CD14-positive monocyte (primary cell): ENCODE data around the gene ELMOD1. TPM values are rescaled to one million over a fixed set of nuclear protein-coding genes. Genes with fewer than 3 reads are reported as not detected.

Experiments used
- DNase-seq, 3 donors: peaks; one replicate each; pipeline ENCODE4 v3.0.0-alpha.2; 2011 to 2022
- H2AFZ ChIP-seq: 2 replicates; pipeline ENCODE4 v1.6.0; 2012; ENCODE audit warnings: mild to moderate bottlenecking, low read depth, low read length, inconsistent platforms; ENCODE audit not compliant: insufficient read depth, poor library complexity, severe bottlenecking
- H3K27ac ChIP-seq, 2 donors: 1 replicate in 1 of 2; 2 replicates in 1 of 2; pipeline ENCODE4 v1.5.1; 2012 to 2013; ENCODE audit warnings: low read length in 2 of 2, control low read depth in 1 of 2, inconsistent platforms in 1 of 2, low read depth in 1 of 2, mild to moderate bottlenecking in 1 of 2
- H3K27me3 ChIP-seq, 2 donors: one replicate each; pipeline versions ENCODE4 v1.6.0 to v1.6.1; 2011 to 2013; ENCODE audit warnings: low read length in 2 of 2; ENCODE audit not compliant: control insufficient read depth in 2 of 2, insufficient read depth in 2 of 2
- H3K36me3 ChIP-seq, 2 donors: replicated peaks in 1 of 2; 1 replicate in 1 of 2; 2 replicates in 1 of 2; pipeline versions ENCODE4 v1.5.1 to v1.6.1; 2012 to 2013; ENCODE audit warnings: low read length in 2 of 2, control low read depth in 1 of 2, inconsistent platforms in 1 of 2, mild to moderate bottlenecking in 1 of 2; ENCODE audit not compliant: insufficient read depth in 2 of 2, control insufficient read depth in 1 of 2
- H3K4me1 ChIP-seq, 2 donors: 1 replicate in 1 of 2; 2 replicates in 1 of 2; pipeline versions ENCODE4 v1.5.1 to v1.6.1; 2012 to 2013; ENCODE audit warnings: low read length in 2 of 2, control low read depth in 1 of 2, inconsistent platforms in 1 of 2, mild to moderate bottlenecking in 1 of 2, moderate library complexity in 1 of 2; ENCODE audit not compliant: insufficient read depth in 2 of 2, control insufficient read depth in 1 of 2
- H3K4me2 ChIP-seq: replicated peaks from 2 replicates; pipeline ENCODE3; 2012; ENCODE audit warnings: low read length, moderate library complexity, mild to moderate bottlenecking; ENCODE audit not compliant: poor library complexity, severe bottlenecking; ENCODE audit errors: extremely low read depth
- H3K4me3 ChIP-seq, 3 experiments: fragments of 200-600 bp in 1 of 3; sonication (generic) in 1 of 3; replicated peaks in 1 of 3; 1 replicate in 2 of 3; 2 replicates in 1 of 3; pipeline ENCODE4 v1.5.1; 2011 to 2013; ENCODE audit warnings: low read length in 3 of 3, mild to moderate bottlenecking in 3 of 3, control low read depth in 2 of 3, low read depth in 2 of 3, inconsistent platforms in 1 of 3, moderate library complexity in 1 of 3
- H3K79me2 ChIP-seq: 2 replicates; pipeline ENCODE4 v1.6.0; 2012; ENCODE audit warnings: mild to moderate bottlenecking, control low read depth, inconsistent platforms, low read length, moderate library complexity; ENCODE audit not compliant: insufficient read depth
- H3K9ac ChIP-seq: 2 replicates; pipeline ENCODE4 v1.6.0; 2017; ENCODE audit warnings: low read length, mild to moderate bottlenecking; ENCODE audit not compliant: insufficient read depth, poor library complexity, severe bottlenecking
- H3K9me3 ChIP-seq, 2 donors: replicated peaks in 1 of 2; 1 replicate in 1 of 2; 2 replicates in 1 of 2; pipeline versions ENCODE4 v1.5.1 to v1.6.1; 2012 to 2013; ENCODE audit warnings: low read length in 2 of 2, control low read depth in 1 of 2; ENCODE audit not compliant: control insufficient read depth in 1 of 2, insufficient read depth in 1 of 2
- H4K20me1 ChIP-seq: 2 replicates; pipeline ENCODE4 v1.6.0; 2012; ENCODE audit warnings: mild to moderate bottlenecking, low read length, control low read depth, moderate library complexity; ENCODE audit not compliant: insufficient read depth
- H3K27ac Mint-ChIP-seq, 7 donors: one replicate each; pipeline ENCODE4 v1.8.0; 2020; ENCODE audit warnings: mild to moderate bottlenecking in 7 of 7, mixed read lengths in 7 of 7, moderate library complexity in 6 of 7, inconsistent platforms in 2 of 7
- H3K27me3 Mint-ChIP-seq, 3 donors: one replicate each; pipeline ENCODE4 v1.8.0; 2021 to 2022; ENCODE audit warnings: low read depth in 3 of 3, mild to moderate bottlenecking in 3 of 3, mixed read lengths in 3 of 3, moderate library complexity in 3 of 3, inconsistent platforms in 1 of 3
- H3K36me3 Mint-ChIP-seq, 2 donors: one replicate each; pipeline ENCODE4 v1.8.0; 2020; ENCODE audit warnings: mixed read lengths in 2 of 2, inconsistent platforms in 1 of 2, mild to moderate bottlenecking in 1 of 2
- H3K4me1 Mint-ChIP-seq: one replicate; pipeline ENCODE4 v1.8.0; 2020; ENCODE audit warnings: mild to moderate bottlenecking, mixed read lengths
- H3K4me3 Mint-ChIP-seq, 2 donors: one replicate each; pipeline ENCODE4 v1.8.0; 2020; ENCODE audit warnings: mild to moderate bottlenecking in 2 of 2, mixed read lengths in 2 of 2, moderate library complexity in 1 of 2
- H3K9me3 Mint-ChIP-seq, 7 donors: one replicate each; pipeline ENCODE4 v1.8.0; 2020 to 2022; ENCODE audit warnings: mixed read lengths in 7 of 7, mild to moderate bottlenecking in 6 of 7, moderate library complexity in 6 of 7, inconsistent platforms in 2 of 7
- WGBS: methylation state at CpG from one replicate; pipeline ENCODE4 v1.1.5; 2013; ENCODE audit warnings: missing lambda C conversion rate; ENCODE audit not compliant: insufficient coverage; 5-methylcytosine and 5-hydroxymethylcytosine counted together
- intact Hi-C, 2 donors: fragments of 100-400 bp; cut with micrococcal nuclease; formaldehyde crosslinking; loops; one replicate each; pipeline versions ENCODE4 v1.15.0 to v1.15.1; 2023
- polyA plus RNA-seq, 3 donors: library from polyadenylated mRNA; depleted of rRNA in 1 of 3; unstranded in 2 of 3; stranded (reverse) in 1 of 3; fragments of 300-500 nt in 2 of 3; fragments of >200 nt in 1 of 3; fragmentation: Illumina TruSeq in 2 of 3; gene quantifications; 1 replicate in 2 of 3; 2 replicates in 1 of 3; pipeline ENCODE4 v1.2.3, GENCODE V29; 2012 to 2021
- TF ChIP-seq, protein P1 (sequence below): fragments of 200-600 bp; IDR thresholded peaks from one replicate; pipeline ENCODE4 v1.8.0; 2022; ENCODE audit warnings: antibody characterized with exemption, mild to moderate bottlenecking

ELMOD1 gene
- polyA plus RNA-seq, 3 donors: not detected

DNA sequence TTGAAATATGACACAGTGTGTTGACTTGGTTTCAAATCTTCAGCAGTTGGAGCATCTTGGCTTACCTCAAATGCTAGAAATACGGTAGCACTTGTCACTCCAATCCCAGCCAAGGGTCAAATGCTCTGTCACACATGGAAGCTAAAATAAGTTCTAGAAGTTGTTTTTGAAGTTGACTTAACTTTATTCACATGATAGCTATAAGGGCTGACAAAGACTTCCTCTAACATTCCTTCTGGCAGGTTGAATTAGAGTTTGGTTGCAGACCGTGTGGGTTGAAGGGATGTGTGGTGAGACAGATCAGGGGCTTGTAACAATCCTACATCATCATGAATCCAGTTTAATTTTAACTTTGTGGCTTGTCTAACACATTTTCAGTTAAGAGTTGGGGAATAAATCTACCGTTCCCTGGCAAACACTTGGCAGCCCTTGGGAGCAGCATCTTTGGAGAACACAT is 116.3 kb downstream of the ELMOD1 start:
- Histone ChIP-seq H3K9ac (no peak overlapping the region), H2AFZ (no peak overlapping the region), H3K36me3 (no peaks in the 10 kb centered on the region), H3K4me3 (no peak overlapping the region), H3K27me3 (peaks cover 2 to 4% of the 10 kb centered on the region in 2 donors), H3K4me1 (no peaks in the 10 kb centered on the region), H3K27ac (no peak overlapping the region), H3K4me2 (no peak overlapping the region), H3K9me3 (no peaks in the 10 kb centered on the region), H4K20me1 (no peaks in the 10 kb centered on the region), H3K79me2 (no peaks in the 10 kb centered on the region)
- WGBS: 60% methylated on average over 1 of the region's 3 CpGs
- peaks cover 1 to 12% (median 9%) of the 10 kb centered on the region in 3 donors for H3K27me3 Mint-ChIP-seq
- H3K4me1 Mint-ChIP-seq: no peaks in the 10 kb centered on the region
- intact Hi-C loops: no loop called here
- peaks cover 0 to 3% (median 2%) of the 10 kb centered on the region in 7 donors for H3K9me3 Mint-ChIP-seq
- no peak overlapping the region for H3K27ac Mint-ChIP-seq
- TF ChIP-seq, protein P1, sequence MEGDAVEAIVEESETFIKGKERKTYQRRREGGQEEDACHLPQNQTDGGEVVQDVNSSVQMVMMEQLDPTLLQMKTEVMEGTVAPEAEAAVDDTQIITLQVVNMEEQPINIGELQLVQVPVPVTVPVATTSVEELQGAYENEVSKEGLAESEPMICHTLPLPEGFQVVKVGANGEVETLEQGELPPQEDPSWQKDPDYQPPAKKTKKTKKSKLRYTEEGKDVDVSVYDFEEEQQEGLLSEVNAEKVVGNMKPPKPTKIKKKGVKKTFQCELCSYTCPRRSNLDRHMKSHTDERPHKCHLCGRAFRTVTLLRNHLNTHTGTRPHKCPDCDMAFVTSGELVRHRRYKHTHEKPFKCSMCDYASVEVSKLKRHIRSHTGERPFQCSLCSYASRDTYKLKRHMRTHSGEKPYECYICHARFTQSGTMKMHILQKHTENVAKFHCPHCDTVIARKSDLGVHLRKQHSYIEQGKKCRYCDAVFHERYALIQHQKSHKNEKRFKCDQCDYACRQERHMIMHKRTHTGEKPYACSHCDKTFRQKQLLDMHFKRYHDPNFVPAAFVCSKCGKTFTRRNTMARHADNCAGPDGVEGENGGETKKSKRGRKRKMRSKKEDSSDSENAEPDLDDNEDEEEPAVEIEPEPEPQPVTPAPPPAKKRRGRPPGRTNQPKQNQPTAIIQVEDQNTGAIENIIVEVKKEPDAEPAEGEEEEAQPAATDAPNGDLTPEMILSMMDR: no peak
- H3K36me3 Mint-ChIP-seq: no peaks in the 10 kb centered on the region
- no peak overlapping the region for H3K4me3 Mint-ChIP-seq
- DNase-seq: no peak

DNA sequence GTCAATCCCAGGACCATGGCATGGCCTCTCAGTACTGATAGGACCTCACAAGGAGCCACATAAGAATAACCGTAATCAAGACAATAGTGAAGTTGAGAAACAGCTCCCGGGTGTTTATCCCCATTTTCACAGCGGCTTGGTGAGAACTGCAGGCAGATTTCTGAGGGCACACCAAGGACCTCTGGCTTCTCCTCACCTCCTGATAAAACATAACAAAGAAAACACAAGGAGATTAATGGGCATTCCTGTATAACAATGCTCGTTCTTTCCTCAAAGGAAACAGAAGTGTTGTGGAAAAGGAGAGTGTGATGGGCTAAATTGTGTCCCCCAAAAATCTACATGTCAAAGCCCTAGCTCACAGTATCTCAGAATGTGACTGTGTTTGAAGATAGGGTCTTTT is 116.9 kb downstream of the ELMOD1 start:
- Histone ChIP-seq H3K4me1 (no peaks in the 10 kb centered on the region), H3K27me3 (peaks cover 2 to 4% of the 10 kb centered on the region in 2 donors), H3K4me3 (no peak overlapping the region), H3K27ac (no peak overlapping the region), H3K9me3 (no peaks in the 10 kb centered on the region), H3K36me3 (no peaks in the 10 kb centered on the region), H4K20me1 (no peaks in the 10 kb centered on the region), H3K79me2 (no peaks in the 10 kb centered on the region), H3K4me2 (no peak overlapping the region), H3K9ac (no peak overlapping the region), H2AFZ (no peak overlapping the region)
- no peaks in the 10 kb centered on the region for H3K4me1 Mint-ChIP-seq
- no CpG with 5 or more reads among the region's 4 CpGs for WGBS
- no peaks in the 10 kb centered on the region for H3K36me3 Mint-ChIP-seq
- peaks cover 0 to 3% (median 2%) of the 10 kb centered on the region in 7 donors for H3K9me3 Mint-ChIP-seq
- no peak for DNase-seq
- peaks cover 1 to 12% (median 10%) of the 10 kb centered on the region in 3 donors for H3K27me3 Mint-ChIP-seq
- no peak overlapping the region for H3K27ac Mint-ChIP-seq
- TF ChIP-seq, protein P1: no peak
- no peak overlapping the region for H3K4me3 Mint-ChIP-seq
- intact Hi-C loops: no loop called here
